Stimulated activated effector memory CD8-positive, alpha-beta T cell treated with anti-CD3 and anti-CD28 coated beads, Interleukin-12 subunit alpha, Interleukin-12 subunit beta, amount 100 ng/mL, for 72 hours (primary cell): ENCODE results near the gene LYSET.
A peak's percentile ranks its signal among the peaks of the same experiment; 100 is the strongest.
"Not testable (repeated sequence)": the region's sequence is repeated elsewhere in the genome, so short reads cannot be mapped to it uniquely, and the experiment has no call there.

ENCODE experiments used
- ATAC-seq: fragments of 150-1000 bp; cut with Tn5 transposase; 2 replicates; pipeline ENCODE4 v1.10.0; 2021
- DNase-seq, 2 donors: peaks; one replicate each; pipeline ENCODE4 v3.0.0; 2021 to 2022; ENCODE audit warnings: low spot score in 2 of 2
- H3K27ac Mint-ChIP-seq: one replicate; pipeline ENCODE4 v1.8.0; 2022; ENCODE audit warnings: mild to moderate bottlenecking, mixed read lengths
- H3K36me3 Mint-ChIP-seq: one replicate; pipeline ENCODE4 v1.8.0; 2022; ENCODE audit warnings: mild to moderate bottlenecking, mixed read lengths
- H3K4me1 Mint-ChIP-seq: one replicate; pipeline ENCODE4 v1.8.0; 2022; ENCODE audit warnings: mixed read lengths
- H3K4me3 Mint-ChIP-seq: one replicate; pipeline ENCODE4 v1.8.0; 2022; ENCODE audit warnings: mild to moderate bottlenecking, mixed read lengths
- H3K9me3 Mint-ChIP-seq: one replicate; pipeline ENCODE4 v1.8.0; 2022; ENCODE audit warnings: mixed read lengths

Gene LYSET

DNA sequence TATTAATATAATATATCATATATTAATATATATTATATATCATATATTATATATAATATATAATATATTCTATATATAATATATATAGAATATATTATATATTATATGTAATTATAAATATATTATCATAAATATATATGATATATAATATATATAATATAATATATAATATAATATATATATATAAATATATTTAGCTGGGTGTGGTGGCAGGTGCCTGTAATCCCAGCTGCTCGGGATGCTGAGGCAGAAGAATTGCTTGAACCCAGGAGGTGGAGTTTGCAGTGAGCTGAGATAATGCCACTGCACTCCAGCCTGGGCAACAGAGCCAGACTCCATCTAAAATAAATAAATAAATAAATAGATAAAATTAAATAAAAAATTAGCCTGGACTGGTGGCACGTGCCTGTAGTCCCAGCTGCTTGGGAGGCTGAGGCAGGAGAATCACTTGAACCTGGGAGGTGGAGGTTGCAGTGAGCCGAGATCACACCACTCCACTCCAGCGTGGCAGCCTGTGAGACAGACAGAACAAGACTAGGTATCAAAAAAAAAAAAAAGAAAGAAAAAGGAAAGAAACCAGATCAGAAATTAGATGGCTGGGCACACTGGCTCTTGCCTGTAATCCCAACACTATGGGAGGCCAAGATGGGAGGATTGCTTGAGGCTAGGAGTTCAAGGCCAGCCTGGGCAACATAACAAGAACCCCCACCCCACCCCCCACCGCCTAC lies 25.3 kb upstream of the LYSET start:
- H3K4me1 Mint-ChIP-seq, H3K36me3 Mint-ChIP-seq, DNase-seq, H3K4me3 Mint-ChIP-seq, H3K27ac Mint-ChIP-seq, H3K9me3 Mint-ChIP-seq: not testable (repeated sequence)
- ATAC-seq, result peak; percentile 37

DNA sequence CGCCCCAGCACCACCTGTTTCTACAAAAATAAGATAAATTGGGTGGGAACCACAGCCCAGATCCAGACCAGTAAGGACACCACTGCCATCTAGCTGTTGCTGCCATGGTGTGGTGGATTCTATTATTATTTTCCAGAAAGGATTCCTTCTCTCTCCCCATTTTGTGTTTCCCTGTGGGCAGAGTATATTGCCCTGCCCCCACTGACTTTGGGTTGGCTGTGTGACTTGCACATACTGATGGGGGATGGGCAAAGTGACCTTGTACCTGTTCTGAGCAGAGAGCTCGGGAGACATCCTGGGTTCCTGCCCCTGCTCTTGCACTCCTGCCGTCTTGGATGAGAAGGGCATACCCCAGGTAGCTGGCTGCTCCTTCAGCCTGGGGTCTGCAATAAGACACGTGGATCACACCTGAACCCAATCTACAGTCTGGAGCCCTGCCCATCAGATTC lies 24.7 kb upstream of the LYSET start:
- Mint-ChIP-seq H3K27ac (no peak overlapping the region), H3K4me3 (no peak overlapping the region), H3K4me1 (no peaks in the 10 kb centered on the region), H3K36me3 (no peaks in the 10 kb centered on the region), H3K9me3 (no peaks in the 10 kb centered on the region)
- DNase-seq (no peak), ATAC-seq (peak; percentile 57)

DNA sequence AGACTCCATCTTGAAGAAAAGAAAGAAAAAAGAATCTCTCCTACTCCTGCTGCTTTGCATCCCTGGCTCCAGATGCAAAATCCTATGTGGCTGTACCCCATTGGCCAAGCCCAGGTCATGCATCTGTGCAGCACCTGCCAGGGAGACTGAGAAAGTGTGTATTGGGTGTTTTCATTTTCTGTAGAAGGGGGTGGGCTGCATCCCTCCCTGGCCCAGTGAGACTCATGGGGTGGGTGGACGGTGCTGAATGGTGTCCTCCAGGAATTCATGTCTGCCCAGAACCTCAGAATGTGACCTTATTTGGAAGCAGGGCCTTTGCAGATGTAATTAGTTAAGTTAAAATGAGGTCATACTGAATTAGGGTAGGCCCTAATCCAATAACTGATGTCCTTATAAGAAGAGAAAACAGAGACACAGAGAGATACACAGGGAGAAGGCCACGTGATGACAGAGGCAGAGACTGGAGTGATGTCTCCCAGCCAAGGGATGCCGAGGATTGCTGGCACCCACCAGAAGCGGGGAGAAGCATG lies 23.6 kb upstream of the LYSET start:
- no peaks in the 10 kb centered on the region for H3K9me3 Mint-ChIP-seq
- H3K36me3 Mint-ChIP-seq, result no peaks in the 10 kb centered on the region
- ATAC-seq, result no peak
- H3K4me3 Mint-ChIP-seq, result no peak overlapping the region
- no peaks in the 10 kb centered on the region for H3K4me1 Mint-ChIP-seq
- no peak overlapping the region for H3K27ac Mint-ChIP-seq
- no peak for DNase-seq

DNA sequence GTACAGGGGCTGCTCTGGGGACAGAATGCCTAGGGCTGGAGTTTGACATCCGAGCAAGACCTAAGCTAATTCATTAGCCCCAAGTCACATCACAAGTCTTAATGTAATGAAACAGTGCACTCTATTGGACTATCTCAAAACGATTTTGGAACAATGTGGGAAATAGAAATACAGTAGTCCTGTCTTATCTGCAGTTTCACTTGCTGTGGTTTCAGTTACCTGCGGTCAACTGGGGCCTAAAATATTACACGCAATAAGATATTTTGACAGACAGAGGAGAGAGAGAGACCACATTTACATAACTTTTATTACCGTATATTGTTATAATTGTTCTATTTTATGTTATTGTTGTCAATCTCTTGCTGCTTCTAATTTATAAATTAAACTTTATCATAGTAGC lies 21.6 kb upstream of the LYSET start:
- DNase-seq, result no peak
- Mint-ChIP-seq H3K9me3 (no peaks in the 10 kb centered on the region), H3K36me3 (no peaks in the 10 kb centered on the region), H3K4me1 (no peaks in the 10 kb centered on the region), H3K27ac (no peak overlapping the region), H3K4me3 (no peak overlapping the region)
- ATAC-seq, result no peak

DNA sequence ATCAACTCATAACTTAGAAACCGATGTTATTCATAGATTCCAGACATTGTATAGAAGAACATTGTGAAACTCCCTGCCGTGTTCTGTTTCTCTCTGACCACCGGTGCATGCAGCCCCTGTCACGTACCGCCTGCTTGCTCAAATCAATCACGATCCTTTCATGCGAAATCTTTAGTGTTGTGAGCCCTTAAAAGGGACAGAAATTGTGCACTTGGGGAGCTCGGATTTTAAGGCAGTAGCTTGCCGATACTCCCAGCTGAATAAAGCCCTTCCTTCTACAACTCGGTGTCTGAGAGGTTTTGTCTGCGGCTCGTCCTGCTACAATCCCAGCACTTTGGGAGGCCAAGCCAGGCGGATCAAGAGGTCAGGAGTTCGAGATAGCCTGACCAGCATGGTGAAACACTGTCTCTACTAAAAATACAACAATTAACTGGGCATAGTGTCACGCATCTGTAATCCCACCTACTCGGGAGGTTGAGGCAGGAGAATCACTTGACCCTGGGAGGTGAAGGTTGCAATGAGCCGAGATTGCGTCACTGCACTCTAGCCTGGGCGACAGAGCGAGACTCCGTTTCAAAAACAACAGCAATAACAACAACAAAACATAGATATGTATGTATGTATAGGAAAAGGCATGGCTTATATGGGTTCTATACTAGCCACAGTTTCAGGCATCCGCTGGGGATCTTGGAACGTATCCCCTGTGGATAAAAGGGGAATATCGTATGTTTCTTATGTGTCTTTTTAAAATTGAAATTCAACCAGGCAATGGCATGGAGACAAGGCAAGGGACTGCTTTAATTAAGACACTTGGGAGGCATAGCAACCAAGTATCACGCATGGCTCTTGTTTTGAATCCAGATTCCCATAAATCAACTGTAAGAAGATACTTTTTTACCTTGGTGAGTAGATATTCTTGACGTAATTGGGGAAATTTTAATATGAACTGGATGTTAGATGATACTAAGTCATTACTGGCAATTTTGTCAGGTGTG lies 19.5 kb upstream of the LYSET start:
- not testable (repeated sequence) for H3K4me3 Mint-ChIP-seq, DNase-seq, ATAC-seq, H3K9me3 Mint-ChIP-seq, H3K27ac Mint-ChIP-seq, H3K36me3 Mint-ChIP-seq, H3K4me1 Mint-ChIP-seq

DNA sequence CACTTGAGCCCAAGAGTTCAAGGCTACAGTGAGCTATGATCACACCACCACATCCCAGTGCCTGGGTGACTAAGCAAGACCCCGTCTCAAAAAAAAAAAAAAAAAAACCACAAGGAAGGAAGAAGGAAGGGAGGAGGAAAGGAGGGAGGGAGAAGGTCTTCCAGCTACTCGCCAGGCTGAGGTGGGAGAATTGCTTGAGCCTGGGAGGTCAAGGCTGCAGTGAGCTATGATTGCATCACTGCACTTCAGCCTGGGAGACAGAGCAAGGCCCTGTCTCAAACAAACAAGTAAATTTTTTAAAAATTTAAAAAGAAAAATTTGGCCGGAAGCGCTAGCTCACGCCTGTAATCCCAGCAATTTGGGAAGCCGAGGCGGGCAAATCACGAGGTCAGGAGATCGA lies 16.5 kb upstream of the LYSET start:
- not testable (repeated sequence) for H3K36me3 Mint-ChIP-seq, H3K27ac Mint-ChIP-seq, H3K4me3 Mint-ChIP-seq, ATAC-seq, DNase-seq, H3K4me1 Mint-ChIP-seq, H3K9me3 Mint-ChIP-seq

DNA sequence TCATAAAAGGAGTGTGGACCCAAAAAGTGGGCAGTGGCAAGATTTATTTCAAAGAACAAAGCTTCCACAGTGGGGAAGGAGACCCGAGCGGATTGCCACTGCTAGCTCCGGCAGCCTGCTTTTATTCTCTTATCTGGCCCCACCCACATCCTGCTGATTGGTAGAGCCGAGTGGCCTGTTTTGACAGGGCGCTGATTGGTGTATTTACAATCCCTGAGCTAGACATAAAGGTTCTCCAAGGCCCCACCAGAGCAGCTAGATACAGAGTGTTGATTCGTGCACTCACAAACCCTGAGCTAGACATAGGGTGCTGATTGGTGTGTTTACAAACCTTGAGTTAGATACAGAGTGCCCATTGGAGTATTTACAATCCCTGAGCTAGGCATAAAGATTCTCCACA lies 15.5 kb upstream of the LYSET start:
- H3K27ac Mint-ChIP-seq, H3K4me3 Mint-ChIP-seq, H3K36me3 Mint-ChIP-seq, H3K9me3 Mint-ChIP-seq, ATAC-seq, DNase-seq, H3K4me1 Mint-ChIP-seq: not testable (repeated sequence)

DNA sequence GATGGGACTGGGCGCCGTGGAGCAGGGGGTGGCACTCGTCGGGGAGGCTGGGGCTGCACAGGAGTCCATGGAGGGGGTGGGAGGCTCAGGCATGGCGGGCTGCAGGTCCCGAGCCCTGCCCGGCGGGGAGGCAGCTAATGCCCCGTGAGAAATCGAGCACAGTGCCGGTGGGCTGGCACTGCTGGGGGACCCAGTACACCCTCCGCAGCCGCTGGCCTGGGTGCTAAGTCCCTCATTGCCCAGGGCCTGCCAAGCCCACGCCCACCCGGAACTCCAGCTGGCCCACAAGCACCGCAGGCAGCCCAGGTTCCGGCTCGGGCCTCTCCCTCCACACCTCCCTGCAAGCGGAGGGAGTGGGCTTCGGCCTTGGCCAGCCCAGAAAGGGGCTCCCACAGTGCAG lies 15.0 kb upstream of the LYSET start:
- not testable (repeated sequence) for H3K9me3 Mint-ChIP-seq, H3K36me3 Mint-ChIP-seq, H3K4me1 Mint-ChIP-seq, ATAC-seq, H3K4me3 Mint-ChIP-seq, DNase-seq, H3K27ac Mint-ChIP-seq

DNA sequence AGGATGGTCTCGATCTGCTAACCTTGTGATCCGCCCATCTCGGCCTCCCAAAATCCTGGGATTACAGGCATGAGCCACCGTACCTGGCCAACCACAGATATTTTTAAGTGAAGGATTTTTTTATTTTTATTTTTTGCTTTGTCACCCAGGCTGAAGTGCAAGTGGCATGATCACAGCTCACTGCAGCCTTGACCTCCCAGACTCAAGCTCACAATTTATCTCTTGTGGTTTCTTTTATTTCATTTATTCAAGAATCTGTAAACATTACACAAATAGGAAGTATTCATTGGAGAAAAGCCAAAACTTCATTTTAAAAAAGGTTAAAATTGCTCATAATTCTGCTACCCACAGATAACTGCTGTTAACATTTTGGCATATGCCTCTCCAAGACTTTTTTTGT lies 13.7 kb upstream of the LYSET start:
- DNase-seq, result no peak
- H3K36me3 Mint-ChIP-seq, result no peaks in the 10 kb centered on the region
- H3K4me1 Mint-ChIP-seq, result no peaks in the 10 kb centered on the region
- ATAC-seq, result no peak
- no peaks in the 10 kb centered on the region for H3K9me3 Mint-ChIP-seq
- no peak overlapping the region for H3K27ac Mint-ChIP-seq
- no peak overlapping the region for H3K4me3 Mint-ChIP-seq

DNA sequence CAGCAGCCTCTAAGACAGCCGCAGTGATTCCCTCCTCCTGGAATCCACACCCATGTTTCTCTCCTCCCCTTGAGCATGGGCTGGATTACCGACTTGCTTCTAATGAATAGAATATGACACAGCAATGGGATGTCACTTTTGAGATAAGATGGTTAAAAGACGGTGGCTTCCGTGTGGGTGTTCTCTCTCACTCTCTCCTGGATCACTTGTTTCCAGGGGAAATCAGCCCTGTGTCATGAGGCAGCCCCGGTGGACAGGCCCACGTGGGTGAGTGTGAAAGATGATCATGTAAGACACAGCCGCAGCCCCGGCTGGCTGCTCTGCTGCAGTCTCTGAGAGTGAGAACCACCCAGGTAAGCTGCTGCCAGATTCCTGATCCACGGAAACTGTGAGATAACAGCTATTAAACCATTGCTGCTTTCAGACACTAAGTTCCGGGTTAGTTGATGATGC lies 11.1 kb upstream of the LYSET start:
- ATAC-seq (peak; percentile 71), DNase-seq (no peak)
- Mint-ChIP-seq H3K4me3 (no peak overlapping the region), H3K27ac (no peak overlapping the region), H3K36me3 (no peaks in the 10 kb centered on the region), H3K4me1 (no peaks in the 10 kb centered on the region), H3K9me3 (no peaks in the 10 kb centered on the region)

DNA sequence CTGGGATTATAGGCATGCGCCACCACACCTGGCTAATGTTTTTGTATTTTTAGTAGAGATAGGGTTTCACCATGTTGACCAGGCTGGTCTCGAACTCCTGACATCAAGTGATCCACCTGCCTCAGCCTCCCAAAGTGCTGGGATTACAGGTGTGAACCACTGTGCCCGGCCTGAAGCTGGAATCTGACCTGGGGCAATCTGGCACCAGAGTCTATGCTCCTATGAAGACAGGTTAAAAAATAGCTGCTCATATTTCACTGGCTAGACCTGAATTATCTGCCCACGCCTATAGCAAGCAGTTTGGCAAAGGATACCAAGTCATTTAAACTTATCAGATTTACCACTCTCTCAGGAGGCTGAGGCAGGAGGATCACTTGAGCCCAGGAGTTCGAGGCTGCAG lies 10.4 kb upstream of the LYSET start:
- not testable (repeated sequence) for H3K4me1 Mint-ChIP-seq, ATAC-seq, DNase-seq, H3K36me3 Mint-ChIP-seq, H3K27ac Mint-ChIP-seq, H3K4me3 Mint-ChIP-seq, H3K9me3 Mint-ChIP-seq

DNA sequence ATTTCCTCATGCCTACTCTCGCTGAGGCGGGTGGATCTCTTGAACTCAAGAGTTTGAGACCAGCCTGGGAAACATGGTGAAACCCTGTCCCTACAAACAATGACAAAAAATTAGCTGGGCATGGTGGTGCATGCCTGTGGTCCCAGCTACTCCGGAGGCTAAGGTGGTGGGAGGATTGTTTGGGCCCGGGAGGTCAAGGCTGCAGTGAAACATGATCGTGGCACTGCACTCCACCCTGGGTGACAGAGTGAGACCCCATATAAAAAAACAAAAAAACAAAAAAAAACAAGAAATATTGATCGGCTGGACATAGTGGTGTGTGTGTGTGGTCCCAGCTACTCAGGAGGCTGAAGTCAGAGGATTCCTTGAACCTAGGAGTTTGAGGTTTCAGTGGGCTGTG lies 9.6 kb upstream of the LYSET start:
- ATAC-seq (no peak), DNase-seq (no peak)
- H3K4me1 Mint-ChIP-seq, result no peaks in the 10 kb centered on the region
- no peak overlapping the region for H3K27ac Mint-ChIP-seq
- no peaks in the 10 kb centered on the region for H3K9me3 Mint-ChIP-seq
- H3K36me3 Mint-ChIP-seq, result no peaks in the 10 kb centered on the region
- H3K4me3 Mint-ChIP-seq, result no peak overlapping the region

DNA sequence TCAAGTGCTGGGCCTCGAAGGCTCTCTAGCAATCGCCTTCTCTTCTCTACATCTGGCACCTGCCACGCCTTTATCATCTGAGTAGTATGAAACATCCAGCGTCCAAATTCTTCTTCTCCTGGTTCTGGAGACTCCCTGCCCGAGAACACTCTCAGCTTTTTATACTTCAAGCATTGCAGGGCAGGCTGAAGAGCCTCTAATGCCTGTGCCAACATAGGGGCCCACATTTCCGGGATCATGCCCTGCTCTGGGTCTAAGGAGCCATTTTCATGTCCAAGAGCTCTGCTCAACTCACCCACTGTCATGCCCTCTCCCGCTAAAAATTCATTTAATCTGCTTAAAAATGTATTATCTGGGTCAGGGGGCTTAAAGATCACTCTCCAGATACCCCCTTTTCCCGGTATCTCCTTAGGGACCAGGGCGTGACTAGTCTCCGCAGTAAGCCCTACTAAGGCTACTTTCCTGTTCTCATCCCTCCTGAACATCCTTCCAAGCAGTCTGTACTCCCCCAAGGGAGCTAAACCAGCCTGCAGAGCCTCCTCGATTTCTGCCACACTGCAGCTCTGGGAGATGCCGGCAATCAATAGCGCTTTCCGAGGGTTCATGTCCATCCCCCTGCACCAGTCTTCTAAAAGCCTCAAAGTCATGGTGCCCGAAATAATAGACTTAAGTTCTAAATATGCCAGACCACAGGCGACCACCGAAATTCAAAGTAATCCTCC lies 1.4 kb upstream of the LYSET start:
- Mint-ChIP-seq H3K9me3 (no peaks in the 10 kb centered on the region), H3K4me1 (peaks cover 34% of the 10 kb centered on the region), H3K4me3 (peak overlapping the region; percentile 82), H3K36me3 (peaks cover 52% of the 10 kb centered on the region), H3K27ac (peak overlapping the region; percentile 85)
- DNase-seq (no peak), ATAC-seq (no peak)

DNA sequence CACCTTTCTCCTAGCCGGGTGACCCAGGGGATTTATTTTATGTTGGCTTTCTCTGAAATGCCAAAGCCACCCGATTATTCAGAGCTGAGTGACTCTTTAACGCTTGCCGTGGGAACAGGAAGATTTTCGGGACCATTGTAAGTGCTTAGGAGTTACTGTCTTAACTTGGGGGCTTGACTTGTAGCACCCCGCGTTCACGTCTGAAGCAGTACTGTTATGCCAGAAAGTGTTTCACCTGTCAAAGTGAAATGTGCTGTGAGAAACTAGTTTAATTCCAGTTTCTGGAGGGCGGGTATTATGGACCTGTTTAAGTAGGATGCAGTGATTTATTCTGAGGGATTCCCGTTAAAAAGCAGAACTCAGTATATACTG lies 218 bp downstream of the LYSET start:
- H3K4me1 Mint-ChIP-seq, result peaks cover 34% of the 10 kb centered on the region
- peak overlapping the region; percentile 85 for H3K27ac Mint-ChIP-seq
- ATAC-seq, result no peak

DNA sequence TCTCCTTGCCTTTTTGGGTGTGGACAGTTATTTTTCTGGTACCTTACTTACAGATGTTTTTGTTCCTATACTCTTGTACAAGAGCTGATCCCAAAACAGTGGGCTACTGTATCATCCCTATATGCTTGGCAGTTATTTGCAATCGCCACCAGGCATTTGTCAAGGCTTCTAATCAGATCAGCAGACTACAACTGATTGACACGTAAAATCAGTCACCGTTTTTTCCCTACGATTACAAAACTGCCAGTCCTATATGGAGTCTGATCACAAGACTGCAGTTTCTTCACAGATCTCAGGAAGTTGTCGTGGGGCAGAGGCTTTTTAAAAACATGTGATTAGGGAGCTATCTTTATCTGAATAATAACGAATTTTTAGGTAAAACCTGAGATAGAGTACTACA lies 1.3 kb downstream of the LYSET start:
- Mint-ChIP-seq H3K9me3 (no peaks in the 10 kb centered on the region), H3K36me3 (peaks cover 66% of the 10 kb centered on the region), H3K4me3 (peak overlapping the region; percentile 82), H3K4me1 (peaks cover 34% of the 10 kb centered on the region), H3K27ac (no peak overlapping the region)
- DNase-seq, result no peak
- ATAC-seq, result no peak

More for the DNA sequence above, 218 bp downstream of the LYSET start:
- Mint-ChIP-seq H3K4me3 (peak overlapping the region; percentile 82), H3K9me3 (no peaks in the 10 kb centered on the region), H3K36me3 (peaks cover 63% of the 10 kb centered on the region)
- no peak for DNase-seq
